Measurements from ENCODE around the gene ILKAP. TPM values are rescaled to one million over a fixed set of nuclear protein-coding genes. Genes with fewer than 3 reads are reported as not detected.
"Not testable (repeated sequence)": the region's sequence is repeated elsewhere in the genome, so short reads cannot be mapped to it uniquely, and the experiment has no call there.

ILKAP gene
- polyA plus RNA-seq, 4 donors, result 38.8 to 60.8 (median 47.8) TPM

DNA sequence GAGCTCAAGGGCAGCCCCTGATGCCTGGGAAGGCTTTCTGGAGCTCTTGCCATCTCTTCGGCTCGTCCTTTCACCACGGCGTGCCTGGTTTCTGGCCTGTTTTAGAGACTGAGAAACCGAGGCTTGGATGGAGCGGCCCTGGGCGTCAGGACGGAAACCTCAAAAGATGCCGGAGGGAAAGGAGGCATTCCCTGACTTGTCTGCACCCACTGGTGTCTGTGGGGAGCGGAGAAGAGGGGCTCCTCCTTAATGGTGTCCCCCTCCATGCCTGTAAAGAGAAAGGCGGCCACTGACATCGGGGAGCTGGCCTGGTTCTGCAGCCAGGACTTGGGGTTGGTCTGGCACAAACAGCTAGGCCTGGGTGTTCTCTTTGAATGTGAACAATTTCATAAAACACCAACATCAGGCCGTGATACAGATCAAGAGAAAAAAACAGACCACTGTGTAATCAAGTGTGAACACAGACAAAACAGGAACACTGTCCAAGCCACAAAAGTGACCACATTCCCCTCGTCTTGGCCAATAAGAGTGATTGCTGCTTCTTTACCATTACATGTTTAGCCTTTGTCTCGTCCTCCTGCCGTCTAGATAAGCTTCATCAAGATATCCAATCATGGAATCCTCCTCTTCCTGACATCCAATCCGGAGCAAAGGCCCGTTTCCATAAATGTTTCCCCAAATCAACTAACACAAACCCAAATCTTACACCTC, 633 bp upstream of the ILKAP start:
- no peak for DNase-seq (ENCODE audit: low read depth in 4 of 4, low spot score in 2 of 4)

DNA sequence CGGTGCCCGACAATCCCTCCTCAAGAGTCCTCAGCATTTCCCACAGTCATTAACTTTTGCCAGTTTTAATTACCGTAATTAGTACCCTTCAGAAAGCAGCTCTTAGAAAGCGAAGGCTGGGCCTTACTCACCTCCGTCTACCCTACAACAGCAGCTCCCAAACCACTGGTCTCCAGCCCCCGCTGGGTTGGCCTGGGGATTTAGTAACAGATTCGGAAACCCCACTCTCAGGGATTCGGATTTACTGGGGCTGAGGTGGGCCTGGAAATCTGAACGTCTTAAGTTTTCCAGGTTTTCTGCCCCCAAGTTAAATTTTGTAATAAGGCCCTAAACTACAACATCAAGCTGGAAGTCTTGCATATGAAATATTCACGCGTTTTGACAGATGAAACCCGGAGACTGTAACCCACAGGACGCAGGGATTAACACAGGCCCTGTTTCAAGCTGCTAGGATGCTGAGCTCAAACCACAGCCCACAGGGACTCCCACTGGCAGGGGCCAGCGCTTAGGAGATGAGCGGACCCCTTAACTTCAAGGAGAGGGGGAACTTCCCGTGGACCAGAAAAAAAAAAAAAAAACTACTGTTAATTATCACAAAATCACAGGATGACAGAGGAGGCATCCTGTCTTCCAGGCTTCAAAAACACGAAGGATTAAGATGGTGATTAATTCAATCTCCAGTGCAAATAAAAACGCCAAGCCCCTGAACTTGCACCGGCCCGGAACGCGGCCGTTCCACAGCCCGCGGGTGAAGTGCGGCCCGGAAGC, 985 bp downstream of the ILKAP start:
- DNase-seq (ENCODE audit: low read depth in 4 of 4, low spot score in 2 of 4), result no peak

DNA sequence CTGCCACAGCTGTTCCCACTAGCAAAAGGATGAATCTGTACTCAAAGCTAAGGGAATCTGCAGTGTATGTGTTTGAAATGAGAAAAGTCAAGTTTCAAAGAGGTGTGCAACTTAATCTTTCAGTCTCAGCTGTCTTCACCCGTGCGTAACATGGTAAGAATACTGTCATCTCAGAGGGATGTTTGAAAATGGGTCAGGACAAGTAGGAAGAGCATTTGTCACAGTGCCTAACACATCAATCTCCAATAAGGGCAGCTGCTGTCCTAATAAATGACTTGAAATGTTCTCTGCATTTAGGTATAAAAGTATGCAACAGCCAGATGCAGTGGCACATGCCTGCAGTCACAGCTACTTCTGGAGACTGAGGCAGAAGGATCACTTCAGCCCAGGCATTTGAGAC, 13.1 kb downstream of the ILKAP start:
- no peak for DNase-seq (ENCODE audit: low read depth in 4 of 4, low spot score in 2 of 4)

DNA sequence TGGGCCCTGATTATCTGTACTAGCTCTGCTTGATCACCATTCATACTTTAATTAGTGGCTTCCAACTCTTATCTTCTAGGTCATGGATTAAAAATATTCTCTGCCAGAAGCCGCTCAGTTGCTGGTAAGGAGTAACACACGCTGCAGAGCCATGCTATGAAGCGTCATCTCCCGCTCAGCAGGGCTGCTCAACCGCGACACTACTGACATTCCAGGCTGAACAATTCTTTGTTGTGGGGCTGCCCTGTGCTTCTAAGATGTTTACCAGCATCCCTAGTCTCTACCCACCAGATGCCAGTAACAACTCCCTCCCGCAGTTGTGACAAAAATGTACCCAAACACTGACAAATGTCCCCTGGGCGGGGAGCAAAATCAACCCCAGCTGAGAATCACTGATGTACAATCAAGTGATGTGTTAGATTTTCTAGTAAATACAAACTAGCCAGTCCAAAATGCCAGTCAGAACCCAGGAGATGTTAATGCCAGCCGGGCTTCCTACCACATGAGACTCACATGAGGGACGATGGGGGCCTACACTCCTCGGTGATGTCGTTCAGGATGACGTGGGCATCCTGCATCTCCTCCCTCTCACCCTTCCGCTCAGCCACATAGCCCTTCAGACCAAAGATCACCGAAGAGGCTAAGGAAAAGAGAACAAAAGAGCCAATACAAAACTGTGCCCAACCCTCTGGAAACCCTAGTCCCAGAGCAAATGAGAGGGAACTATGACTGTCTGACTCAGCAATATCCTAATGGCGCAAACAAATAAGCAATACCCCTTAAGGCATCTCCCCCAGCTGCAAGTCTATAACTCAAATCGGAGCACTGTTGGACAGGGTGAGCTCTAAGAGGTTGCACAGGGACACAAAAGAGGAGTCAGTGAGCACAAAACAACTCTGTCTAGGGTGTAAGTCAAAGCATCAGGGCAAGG, 15.6 kb downstream of the ILKAP start:
- DNase-seq (ENCODE audit: low read depth in 4 of 4, low spot score in 2 of 4), result no peak

DNA sequence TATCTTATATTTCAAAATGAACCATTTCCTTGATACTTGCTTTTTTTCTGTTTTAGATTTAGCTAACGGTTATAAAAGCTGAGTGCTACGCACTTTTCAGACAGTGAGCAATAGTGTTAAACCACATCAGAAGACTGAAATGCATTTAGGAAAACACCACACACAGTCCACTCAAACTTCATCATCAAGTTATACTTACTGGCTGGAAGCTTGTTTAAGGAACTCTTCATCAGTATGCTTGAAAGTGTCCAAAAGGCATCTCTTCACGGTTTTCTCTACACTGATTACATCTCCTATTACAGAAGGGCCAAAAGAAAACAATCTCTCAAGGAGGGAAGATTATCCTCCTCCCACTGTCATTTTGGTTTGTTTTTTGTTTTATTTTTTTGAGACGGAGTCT, 19.7 kb downstream of the ILKAP start:
- DNase-seq (ENCODE audit: low read depth in 4 of 4, low spot score in 2 of 4), result no peak

DNA sequence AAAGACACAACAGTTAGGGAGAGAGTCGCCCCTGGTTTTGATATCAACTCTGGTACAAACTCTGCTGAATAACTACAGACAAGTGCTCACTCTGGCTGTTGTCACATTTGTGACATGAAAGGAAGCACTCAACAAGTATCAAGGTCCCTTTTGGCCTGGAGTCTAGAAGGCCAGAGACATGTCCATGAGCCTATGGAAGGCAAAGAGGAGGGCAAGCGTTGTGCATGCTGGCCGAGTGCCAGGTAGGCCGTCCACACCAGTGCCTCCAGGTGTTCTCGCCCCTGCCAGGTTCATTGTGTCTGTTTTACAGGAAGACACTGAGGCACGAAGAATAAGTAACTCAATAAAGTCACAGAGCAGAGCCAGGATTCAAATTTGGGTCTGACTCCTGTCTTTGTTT, 21.1 kb downstream of the ILKAP start:
- DNase-seq (ENCODE audit: low read depth in 4 of 4, low spot score in 2 of 4), result no peak

DNA sequence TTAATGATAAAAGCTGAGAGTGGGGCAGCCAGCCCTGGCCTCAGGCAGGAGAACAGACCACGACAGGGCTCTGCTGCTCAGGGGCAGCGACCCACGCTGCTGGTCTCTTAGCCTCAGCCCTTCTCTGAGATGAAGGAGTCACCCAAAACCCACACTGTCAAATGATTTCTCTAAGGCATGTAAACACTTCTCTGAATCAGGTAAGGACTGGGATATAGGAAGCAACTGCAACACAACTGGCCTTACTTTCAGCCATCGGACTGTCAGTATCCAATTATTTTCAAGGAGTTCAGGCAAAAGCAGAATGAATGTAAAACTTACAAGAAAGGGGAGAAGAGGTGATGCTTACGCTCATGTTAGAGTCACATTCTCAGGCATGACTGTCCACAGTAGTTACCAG, 22.9 kb downstream of the ILKAP start:
- DNase-seq (ENCODE audit: low read depth in 4 of 4, low spot score in 2 of 4), result no peak

DNA sequence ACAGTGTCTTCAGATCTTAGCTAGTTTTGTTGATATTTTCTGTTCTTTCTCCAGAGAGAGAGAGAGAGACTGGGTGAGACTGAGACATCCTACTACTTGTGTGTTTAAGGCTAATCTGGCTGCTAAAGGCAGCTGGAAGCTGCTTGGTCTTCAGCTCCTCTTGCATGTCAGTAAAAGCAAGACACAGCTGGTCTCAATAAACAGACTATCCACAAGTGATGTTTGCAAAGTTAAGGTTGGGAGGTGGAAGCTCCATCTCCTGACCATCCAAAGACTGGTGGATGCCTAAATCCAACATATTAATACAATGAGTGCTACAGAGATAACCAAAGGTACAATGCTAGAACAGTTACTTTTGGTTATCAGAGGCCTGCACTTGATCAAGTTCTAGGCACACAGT, 26.9 kb downstream of the ILKAP start:
- DNase-seq (ENCODE audit: low read depth in 4 of 4, low spot score in 2 of 4), result no peak

DNA sequence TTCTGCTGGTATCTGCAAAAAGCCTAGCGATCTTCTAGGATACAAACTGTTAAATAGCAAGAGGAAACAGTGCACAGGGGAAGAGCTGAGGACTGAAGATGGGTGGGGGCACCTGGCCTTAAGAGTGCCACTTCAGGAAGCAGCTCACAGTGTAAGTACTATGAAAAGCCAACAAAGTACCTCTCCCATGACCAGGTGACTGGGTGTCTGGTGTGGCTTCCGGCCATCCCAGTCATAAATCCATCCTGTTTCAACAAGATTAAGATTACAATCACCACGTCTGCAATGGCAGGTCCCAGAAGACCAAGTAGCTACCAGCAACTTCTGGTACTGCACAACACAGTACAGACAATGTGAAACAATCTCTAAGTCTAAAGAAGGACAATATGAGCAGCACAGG, 28.8 kb downstream of the ILKAP start:
- DNase-seq (ENCODE audit: low read depth in 4 of 4, low spot score in 2 of 4), result no peak

DNA sequence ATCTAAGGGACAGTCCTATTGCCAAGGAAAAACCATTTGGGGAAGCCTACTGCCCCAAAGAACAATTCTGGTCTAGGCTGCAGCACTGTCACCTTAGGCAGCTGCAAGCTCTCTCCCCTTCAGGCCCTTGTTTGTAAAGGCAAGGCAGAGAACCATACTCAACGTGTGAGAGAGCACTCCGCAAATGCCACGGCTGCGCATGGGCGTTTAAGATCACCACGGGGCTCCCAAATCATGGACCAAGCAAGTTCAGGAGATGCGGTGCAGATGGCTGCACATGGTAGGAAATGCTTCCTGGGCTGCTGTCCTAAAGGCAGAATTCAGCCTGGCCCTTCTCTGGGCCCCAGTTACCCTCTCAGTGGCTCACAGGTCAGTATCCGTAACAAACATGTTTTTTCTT, 29.2 kb downstream of the ILKAP start:
- DNase-seq (ENCODE audit: low read depth in 4 of 4, low spot score in 2 of 4), result no peak

DNA sequence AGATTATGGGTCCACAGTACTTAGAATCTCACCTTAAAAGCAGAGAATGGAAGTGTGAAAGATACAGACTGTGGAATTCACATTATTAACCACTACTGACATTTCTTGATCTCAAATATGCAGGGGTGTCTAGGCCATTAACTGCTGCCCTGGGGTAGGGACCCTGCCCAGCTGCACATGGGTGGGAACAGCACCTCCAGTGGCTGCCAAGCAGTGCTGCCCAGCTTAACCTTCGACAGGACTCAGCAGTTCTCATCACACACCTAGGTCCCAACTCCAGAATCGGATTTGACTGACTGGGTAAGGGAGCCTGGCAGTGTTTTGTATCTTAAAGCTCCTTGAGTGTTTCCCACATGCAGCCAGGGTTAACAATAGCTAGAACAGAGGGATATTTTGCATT, 29.8 kb downstream of the ILKAP start:
- no peak for DNase-seq (ENCODE audit: low read depth in 4 of 4, low spot score in 2 of 4)

DNA sequence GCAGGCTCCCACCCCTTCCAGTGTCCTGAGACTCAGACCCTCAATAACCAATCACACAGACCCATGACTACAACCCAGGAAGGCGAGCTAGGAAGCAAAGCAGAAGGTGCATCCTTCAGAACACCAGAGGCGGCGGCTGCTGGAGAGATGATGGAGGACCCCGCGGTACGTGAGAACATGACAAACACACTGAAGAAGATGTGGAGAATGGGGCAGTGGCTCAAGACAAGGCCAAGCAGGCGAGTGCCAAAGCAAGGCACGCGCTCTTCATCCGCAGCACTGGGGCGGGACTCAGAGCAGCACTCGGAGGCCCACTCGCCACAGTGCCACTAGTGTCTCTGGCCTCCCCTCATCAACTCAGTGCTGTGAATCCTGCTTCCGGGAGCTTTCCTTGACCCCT, 31.1 kb downstream of the ILKAP start:
- no peak for DNase-seq (ENCODE audit: low read depth in 4 of 4, low spot score in 2 of 4)

DNA sequence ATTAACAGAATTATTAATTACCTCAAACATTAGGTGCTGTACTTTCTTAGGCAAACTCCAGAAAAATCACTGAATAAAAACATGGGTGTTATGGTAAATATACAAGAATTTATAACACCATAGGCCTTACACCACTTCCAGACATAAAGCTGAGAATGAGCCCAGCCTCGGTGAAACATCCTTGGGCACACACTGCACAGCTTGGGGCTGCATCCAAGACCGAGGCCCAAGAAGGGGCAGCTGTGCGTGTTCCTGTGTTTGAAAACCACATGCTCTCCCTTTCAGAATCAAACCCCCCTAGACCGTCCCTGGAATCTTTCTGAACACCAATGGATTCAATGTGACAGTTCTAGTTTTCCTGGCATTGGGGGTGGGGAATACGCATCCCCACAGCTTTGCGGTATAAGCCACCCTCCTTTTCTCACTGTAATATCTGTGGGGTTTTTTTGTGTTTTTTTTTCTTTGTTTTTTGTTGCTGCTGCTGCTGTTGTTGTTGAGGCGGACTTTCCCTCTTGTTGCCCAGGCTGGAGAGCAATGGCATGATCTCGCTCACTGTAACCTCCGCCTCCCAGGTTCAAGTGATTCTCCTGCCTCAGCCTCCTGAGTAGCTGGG, 31.8 kb downstream of the ILKAP start:
- DNase-seq (ENCODE audit: low read depth in 4 of 4, low spot score in 2 of 4), result no peak

DNA sequence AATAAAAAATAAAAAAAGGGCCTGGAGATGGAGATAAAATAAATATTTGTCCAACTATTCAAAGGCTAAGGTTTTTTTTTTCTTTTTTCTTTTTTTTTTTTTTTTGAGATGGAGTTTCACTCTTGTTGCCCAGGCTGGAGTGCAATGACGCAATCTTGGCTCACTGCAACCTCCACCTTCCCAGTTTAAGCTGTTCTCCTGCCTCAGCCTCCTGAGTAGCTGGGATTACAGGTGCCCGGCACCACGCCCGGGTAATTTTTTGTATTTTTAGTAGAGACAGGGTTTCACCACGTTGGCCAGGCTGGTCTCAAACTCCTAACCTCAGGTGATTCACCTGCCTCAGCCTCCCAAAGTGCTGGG, 32.4 kb downstream of the ILKAP start:
- DNase-seq (ENCODE audit: low read depth in 4 of 4, low spot score in 2 of 4), result not testable (repeated sequence)

DNA sequence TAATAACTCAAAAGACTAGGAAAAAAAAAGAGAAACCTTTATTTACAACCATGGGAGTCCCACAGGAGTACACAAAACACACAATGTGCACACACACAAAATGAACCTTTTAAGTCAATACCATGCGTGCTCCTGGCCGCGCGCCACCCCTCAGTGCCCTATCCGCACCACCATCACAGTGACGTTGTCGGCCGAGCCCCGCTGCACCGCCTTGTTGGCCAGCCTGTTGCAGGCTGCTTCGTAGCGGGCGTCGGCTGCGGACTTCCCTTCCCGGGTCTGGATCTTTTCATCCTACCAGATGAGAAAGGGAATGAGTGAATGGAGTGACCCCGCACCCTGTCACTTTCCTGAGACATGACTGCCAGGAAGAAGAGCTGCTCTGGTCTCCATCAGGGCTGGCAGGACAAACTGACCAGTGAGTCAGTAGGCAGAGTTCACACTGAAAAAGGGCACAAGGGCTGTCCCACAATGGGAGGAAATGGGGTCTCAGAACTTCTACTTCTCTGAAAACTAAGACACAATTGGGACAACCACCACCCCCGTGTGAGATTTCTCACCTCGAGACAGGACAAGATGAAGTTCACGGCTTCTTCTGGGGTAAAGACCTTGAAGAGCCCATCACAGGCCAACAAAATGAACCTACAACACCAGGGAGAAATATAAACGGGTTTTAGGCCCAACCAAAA, 33.0 kb downstream of the ILKAP start:
- DNase-seq (ENCODE audit: low read depth in 4 of 4, low spot score in 2 of 4), result no peak

DNA sequence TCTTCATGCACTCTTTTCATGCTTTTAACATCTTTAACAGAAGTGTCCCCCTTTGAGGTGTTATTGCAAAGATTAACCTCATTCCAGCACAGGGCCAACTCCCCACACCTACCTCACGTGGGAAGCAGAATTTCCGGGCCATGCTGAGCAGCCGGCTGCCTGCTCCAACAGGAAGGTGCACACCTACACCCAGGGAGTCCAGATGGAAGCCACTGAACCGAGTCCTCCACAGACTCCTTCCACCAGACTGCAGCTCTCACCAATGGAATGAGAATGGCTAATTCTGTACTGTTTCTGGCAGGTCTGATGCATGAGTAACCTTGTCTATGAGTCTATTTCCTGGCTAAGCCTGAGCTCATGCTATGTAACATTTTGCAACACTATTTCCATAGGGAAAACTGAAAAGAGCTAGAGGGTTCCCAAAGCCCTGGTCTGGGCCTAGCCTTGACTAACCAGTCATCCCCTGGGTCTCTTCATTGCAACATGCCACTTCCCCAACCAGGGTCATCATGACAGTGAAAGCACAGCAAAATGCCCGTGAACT, 33.7 kb downstream of the ILKAP start:
- no peak for DNase-seq (ENCODE audit: low read depth in 4 of 4, low spot score in 2 of 4)

DNA sequence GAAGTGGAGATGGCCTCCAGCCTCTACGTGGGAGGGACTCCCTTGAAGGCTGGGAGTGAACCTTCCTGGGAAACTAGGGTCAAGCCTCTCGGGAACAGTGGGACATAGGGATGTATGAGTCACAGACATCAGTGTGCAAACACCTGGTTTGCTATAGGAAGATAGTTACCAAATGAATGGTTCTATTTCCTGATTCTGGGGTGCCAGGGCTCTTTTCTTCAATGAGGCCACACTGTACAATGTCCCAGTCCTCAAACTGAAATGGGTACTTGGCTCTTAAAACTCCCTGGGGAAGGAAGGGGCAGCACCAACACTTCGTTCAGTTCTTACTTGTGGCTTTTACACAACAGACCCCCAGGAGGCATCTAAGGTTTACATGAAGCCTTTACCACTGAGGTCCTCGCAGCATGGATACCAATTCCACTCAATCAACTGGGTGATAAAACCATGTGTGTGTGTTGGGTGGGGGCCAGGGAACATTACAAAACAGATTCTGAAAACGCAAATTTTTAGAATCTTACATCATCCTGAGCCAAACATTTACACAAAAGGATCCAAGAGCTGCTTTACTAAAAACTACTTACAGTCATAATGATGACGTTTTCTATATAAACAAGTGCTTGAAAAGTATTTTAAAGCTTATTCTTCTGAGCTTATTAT, 34.3 kb downstream of the ILKAP start:
- DNase-seq (ENCODE audit: low read depth in 4 of 4, low spot score in 2 of 4), result no peak

DNA sequence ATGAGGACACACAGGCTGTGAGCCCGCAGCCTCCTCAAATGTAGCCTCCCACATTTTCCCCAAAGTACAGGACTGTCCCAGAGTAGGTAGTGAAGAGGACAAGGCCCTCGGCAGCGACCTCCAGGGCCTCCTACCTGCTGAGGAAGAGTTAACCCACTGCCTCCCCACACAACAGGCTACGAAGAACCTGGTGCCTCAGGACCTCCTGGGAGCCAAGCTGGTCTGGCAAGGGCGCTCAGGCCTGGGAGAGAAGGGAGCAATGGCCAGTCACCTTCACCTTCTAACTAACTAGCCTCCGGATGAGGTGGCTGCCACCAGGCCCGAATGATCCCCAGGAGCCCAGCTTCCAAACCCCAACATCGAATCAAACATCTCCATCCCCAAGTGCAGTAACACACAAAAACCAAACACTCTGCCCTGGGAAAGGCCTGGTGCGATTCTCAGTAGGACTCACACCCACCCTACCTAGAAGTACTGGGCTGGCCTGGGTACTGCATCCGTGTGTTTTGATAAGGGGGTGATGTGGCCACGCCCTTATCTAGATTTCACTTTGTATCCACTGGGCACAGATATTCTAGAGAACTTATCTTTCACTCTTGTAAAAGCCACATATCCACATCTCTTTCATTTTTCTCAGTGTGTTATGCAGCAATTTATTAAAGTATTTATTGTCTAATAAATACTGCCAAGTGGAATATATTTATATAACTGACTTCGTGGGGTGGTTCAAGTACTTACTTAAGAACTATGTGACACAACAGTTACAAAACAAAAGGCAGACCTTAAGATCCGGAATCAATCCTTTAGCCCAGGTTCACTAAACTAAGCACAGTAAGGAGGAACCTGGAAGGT, 35.1 kb downstream of the ILKAP start:
- DNase-seq (ENCODE audit: low read depth in 4 of 4, low spot score in 2 of 4), result no peak

DNA sequence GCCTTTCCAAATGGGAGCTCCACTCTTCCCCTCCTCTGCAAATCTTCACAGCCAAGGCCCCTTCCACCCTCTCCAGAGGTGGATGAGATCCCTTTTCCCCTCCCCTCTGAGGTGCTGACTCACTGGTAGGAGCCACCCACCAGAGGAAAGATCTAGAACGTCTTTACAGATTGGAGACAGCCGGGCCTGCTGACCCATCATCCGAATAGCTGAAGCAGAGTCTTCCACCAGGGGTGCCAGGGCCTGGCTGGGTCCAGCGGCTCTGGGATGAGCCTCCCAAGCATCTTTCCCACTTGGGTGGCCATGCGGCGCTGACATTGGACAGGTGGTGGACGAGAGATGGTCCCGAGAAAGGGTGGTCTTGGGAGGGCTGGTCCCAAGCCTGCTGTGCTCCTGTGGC, 35.7 kb downstream of the ILKAP start:
- DNase-seq (ENCODE audit: low read depth in 4 of 4, low spot score in 2 of 4), result no peak

All from left renal cortex interstitium (tissue), 4 donors.